Dermis blood vessel endothelial cell (primary cell): ENCODE measurements around the gene FRAS1. TPM values are rescaled to one million over a fixed set of nuclear protein-coding genes. Genes with fewer than 3 reads are reported as not detected.
A peak's percentile ranks its signal among the peaks of the same experiment; 100 is the strongest.
"Not testable (repeated sequence)": the region's sequence is repeated elsewhere in the genome, so short reads cannot be mapped to it uniquely, and the experiment has no call there.

Experiments
- DNase-seq: peaks from one replicate; pipeline ENCODE4 v3.0.0; 2010
- total RNA-seq: library from RNA; depleted of rRNA; stranded (reverse); fragments of >200 nt; gene quantifications from 2 replicates; pipeline ENCODE4 v1.2.3, GENCODE V29; 2014

The FRAS1 gene
- total RNA-seq, 1 donor from 2014 or later, result 0.85 TPM

DNA sequence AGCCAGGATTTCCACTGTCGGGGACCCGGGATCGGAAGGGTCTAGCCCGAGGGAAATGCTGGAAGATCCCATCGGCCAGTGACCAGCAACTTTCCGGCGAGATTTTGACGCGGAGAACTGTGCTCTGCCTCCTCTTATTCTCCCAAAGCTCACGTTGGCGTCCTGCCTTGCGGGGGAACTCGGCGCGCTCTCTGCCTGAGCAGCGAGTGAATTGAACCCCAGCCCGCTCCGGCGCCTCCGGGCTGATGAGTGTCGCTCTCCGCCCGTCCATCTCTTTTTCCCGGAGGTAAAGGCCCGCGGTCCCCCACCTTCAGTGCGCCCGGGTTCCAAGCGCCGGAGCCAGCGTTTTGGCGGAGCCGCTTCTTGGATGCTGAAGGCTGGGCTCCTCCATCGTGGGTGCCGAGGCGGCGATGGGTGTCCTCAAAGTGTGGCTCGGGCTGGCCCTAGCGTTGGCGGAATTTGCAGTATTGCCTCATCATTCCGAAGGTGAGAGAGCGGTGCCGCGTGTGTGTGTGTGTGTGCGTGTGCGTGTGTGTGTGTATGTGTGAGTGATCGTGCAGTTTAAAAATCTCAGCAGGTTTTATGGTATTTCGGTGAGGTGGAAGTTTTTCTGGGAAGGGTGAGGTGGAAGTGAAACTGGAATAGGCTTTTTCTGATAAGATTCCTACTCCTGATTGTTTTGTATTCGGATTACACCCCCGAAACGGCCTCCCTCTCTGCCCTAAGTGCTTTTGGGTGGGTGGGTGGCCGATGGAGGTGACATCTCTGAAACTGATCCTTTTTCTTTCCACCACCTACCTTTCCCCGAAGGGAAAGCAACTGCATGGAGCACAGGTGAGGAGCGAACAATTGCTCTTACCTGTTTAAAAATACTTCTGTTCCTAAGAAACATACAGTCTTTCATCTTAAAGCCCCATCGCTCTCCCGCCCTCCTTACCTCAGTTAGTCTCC lies 752 bp downstream of the FRAS1 start:
- DNase-seq, result peak; percentile 25

DNA sequence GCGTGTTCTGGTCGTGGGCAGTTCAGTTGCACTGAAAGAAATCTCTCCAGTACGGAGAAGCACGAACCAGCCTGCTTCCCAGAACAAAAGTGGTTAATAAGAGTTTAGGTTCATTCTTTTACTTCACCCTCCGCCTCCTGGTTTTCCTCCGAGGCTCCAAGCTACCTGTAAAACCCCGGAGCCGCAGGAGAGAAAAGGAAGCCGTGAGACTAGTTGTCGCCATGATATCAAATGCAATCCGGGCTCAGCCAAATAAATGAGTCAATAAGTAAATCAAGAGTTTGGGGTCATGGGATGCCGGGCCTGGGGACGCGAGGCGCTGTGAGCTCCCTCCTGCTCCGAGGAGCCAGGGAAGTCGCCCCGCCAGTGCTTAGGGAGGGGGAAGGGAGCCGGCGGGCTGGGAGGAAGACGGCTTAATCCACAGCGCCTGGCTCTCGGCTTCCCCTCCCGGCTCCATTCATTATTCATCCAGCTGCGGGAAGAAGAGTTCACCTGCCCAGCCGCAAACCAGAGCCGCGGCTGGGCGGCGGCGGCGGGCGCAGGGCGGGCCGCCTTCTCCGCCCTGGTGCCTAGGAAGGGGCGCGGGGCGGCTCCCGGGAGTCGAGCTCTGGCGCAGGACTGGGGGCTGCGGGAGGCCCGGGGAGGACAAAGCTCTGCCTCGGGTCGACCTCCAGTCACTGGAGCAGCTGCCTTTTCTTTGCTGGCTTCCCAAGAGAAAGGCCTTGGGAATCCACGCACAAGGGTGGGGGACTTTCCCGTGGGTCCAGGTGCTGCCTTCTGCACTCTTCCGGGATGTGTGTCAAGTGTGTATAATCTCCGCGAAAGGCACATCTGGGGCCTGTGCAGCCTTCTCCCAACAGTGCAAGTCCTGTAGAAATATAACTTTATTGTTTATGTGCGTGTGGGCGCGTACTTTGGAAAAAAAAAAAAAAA lies 1.7 kb downstream of the FRAS1 start:
- peak; percentile 42 for DNase-seq

DNA sequence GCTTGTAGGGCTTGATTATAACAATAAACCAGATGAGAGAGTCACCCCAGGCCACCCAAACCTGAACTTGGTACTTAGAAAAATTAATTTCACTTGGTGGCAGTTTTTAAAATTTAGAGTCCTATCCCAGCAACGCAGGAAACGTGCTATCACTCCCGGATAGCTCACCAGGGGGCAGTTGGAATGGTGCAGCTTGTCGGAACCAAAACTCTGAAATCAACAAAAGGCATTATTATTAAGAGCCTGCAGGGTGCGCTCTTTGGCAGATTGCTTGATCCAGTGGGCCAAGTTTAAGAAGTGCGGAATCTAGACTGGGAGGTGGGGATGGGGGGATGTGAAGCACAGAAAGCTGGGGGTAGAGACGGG lies 2.4 kb downstream of the FRAS1 start:
- peak; percentile 75 for DNase-seq

DNA sequence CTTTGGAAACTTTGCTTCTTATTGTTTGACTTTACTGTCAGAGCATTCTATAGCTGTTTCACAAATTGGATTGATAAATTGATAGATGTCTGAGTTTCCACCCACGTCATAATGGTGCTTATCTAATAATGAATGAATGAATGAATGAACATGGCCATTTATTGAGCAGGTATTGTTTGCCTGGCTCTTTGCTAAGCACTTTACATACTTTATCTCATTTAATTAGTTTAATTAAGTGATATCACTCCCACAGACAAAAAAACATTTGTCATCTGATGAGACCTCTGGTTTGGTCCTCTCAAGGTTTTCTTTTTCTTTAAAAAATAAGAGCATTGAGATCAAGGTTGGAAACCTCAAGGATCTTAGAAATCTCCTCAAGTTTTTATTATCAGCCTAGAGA lies 2.8 kb downstream of the FRAS1 start:
- DNase-seq, result no peak

DNA sequence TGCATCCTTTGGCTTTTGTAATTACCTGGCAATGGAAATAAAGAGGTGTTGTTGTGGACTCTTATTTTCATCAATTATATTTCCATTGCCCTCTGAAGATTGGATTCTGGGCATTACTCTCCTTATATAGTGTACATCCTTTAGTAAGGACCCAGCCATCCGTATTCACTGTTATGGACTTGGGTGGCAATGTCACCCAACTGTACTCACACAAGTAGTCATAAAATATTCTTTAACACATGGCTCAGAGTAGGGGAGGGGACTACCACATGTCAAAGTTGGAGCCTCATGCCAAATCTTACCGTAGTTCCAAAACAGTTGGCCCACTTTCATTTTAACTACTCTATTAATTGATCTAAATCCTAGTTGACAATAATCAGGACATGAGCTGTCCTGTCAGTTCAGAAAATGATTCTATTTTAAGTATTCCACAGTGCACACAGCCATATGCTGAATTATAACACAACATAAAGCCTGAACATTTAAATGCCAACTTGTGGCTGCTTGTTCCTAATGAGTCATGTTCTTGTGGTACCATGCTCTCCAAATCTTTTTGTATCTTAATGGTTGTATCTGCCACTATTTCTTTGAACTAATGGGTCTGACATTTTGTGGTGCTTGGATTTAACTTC lies 4.9 kb downstream of the FRAS1 start:
- DNase-seq, result no peak

DNA sequence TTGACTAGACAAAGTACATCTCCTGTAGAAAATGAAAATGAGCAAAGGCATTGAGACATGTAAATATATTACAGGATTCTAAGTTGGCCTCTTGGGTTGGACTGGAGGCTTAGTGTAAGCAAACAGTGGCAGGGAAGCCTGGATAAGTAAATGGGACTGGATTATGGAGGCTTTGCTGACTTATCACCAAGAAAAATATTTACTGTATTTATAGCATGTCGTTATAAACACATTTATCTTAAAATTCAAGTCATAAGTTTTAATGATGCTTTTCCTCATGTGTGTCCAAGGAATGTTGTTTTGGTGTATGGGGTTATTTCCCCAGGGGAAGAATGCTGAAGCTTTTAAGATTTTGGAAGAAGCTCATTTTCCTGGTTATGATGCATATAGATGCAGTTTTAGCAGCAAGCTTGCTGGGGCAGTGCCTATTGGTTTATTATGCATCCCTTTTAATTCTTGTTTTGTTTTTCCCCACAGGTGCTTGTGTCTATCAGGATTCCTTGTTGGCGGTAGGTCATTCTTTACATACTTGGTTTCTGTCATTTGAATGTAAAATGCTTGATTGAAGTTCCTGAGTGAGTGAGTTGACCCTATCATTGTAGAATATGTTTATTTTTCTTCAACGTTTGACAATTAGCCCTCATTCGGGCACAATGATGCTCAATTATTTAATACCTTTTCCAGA lies 8.5 kb downstream of the FRAS1 start:
- DNase-seq, result no peak

DNA sequence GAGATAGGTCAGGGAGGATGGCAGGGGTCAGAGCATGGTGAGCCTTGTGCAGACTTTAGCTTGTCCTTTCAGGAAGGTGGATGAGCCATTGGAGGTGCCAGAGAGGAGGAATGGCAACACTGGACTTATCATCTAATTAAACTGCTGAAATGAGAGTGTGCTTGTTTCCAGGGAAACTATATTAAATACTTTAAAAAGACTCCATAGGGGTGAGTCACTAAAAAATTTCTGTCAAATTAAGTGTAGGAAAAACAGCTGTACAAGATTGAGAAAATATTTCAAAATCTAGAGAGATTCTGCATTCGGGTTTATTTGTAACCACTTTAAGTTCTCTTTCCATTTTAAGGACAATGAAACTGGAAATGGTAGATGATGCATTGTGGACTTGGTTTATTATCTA lies 11.4 kb downstream of the FRAS1 start:
- DNase-seq, result no peak

DNA sequence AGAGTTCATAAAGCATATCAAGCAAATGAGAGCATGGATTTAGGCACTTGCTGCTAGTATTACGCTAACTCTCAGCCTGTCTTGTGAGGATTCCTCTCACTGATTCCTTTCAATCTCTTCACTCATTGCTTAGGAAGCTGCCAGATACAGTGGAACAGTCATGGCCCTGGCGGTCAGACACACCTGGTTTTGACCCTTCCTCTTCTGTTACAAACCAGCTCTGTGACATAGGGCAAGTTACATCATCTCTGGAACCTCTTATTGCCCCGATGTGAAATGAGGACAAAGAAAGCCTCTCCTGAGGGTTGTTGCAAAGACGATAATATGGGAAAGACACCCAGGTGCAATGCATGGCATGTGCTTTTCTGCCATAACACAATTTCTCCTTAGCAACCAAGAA lies 12.2 kb downstream of the FRAS1 start:
- no peak for DNase-seq

DNA sequence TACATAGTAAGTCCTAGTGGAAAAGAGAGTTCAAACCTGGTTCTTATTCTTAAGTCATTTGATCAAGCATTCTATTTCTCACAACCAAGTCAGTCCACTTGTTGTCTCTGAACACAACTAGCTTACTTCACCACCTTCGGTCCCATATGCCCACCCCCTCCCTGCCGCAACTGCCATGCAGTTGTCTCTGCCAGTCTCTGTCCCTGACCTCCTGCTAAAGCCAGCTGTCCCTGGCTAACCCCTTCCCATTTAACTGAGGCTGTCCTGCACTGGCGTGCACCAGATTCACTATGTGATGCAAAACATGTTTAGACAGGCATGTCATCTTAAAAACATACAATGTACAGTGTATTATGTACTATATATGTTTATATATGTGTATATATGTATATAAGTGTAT lies 12.7 kb downstream of the FRAS1 start:
- DNase-seq, result no peak

DNA sequence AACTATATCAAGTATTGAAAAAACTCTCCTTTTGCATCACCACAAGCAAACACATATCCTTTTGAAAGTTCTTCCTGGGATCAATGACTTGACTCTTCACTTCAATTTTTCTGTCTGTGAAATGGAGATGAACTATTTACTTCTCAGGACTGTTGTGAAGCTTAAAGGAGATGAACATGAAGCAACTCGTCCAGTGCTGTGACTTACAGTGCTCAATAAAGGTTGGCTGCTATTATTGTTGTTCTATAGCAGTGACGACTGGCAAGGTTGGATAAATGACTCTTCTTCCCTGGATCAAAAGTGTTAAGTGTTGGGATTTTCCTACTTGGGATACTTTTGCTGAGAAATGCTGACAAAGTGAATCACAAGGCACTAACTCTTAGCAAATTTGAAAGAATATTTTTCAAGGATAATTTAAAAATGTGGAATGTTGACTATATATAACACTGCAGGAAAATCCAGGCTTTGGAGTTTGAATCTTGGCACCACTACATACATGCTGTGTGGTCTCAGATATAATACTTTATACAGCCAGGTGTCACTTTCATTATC lies 13.7 kb downstream of the FRAS1 start:
- DNase-seq, result no peak

DNA sequence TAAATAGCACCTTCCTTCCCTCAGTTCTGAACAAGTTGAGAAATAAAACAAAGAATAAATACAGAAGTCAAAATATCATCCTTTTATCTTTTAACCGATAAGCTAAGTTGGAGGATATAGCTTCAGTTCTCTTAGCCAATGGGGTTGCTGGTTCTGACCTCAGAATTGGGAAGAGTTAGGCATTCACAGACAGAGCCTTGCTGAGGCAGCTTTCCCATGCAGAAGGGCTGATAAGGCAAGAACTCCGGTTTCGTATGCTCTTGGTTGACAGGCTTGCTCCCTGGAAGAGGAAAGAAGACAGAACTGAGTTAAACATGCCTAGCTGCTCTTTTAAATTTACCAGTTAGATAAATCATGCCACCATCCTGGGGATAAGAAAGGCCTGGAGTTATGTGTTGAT lies 17.6 kb downstream of the FRAS1 start:
- DNase-seq, result no peak

DNA sequence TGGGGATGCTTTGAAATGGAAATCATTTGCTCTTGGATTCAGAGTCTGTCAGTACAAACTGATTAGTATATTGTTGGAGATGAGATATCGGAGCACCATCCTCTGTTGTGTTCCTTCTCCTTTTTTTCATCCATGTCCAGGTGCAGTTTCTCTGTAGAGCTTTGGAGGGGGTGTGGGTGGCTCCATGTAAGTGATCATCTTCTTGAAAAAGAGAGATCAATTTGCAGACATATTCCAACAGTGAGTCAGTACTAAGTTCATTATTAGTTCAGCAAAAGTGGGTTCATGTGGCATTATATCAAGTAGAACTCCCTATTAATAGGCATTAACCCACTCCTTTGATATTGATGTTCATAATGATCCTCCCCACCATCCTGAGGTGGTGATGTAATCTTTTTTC lies 18.9 kb downstream of the FRAS1 start:
- DNase-seq, result no peak

DNA sequence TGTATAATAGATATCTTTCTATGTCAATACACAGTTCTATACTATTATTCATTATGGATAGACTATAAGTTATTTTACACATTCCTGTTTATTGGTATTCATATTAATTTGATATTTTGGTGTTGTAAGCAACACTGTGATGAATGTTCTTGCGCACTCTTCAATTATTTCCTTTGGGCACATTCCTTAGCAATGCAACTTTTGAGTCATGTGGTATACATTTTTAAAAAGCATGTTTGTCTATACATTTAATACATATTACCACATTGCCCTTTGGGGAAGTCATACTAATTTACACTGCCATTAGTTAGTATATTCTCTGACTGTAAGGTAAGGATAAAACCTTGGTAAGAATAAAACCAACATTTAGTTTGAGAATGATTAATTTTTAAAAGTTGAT lies 21.0 kb downstream of the FRAS1 start:
- DNase-seq, result no peak

DNA sequence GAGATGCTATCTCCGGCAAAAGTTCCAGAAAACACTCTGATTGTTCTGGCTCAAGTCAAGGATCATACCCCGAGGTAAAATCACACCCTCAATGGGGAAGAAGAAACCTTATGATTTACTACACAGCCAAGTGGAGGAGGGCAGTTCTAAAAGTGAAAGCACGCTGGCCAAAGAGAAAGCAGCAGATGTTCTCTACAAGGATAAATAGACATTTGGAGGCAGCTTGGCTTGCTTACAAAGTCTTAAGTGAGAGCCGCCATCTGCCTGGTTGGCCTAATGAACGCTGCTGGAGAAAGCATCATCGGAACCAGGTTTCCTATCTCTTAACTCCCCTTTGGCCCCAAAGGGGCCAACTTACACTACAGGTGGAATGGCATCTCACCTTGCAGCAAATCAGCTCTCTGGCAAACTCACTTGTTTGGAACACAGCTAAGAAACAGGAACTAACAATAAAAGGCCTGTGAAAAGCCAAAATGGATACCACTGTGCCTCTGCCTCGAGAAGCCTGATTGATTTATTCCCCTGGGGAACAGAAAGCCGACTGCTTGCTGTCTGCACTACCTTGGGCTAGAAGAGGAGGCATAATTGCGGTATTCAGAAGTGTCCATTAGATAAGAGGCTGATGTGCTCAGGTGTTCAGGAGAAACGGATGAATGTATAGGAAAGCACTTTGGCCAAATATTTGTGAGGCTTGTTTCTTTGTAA lies 22.8 kb downstream of the FRAS1 start:
- no peak for DNase-seq

DNA sequence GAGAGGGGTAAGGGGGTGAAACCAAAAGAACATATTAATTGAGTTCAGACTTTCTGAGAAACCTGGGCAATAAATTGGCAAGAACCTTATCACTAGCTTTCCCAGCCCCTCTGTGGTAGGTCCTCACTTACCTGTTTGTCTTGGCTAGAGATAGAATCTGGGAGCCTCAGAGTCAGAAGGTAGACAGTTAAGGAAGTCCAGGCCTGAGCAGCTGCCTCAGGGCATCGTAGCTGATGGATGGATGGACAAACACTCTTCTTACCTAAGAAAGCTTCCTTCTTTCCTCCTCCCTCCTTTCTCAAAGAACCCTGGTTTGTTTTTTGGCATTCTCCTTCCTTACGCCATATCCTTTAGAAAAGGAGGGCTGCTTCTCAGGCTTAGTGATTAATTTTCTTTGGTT lies 24.4 kb downstream of the FRAS1 start:
- DNase-seq, result no peak

DNA sequence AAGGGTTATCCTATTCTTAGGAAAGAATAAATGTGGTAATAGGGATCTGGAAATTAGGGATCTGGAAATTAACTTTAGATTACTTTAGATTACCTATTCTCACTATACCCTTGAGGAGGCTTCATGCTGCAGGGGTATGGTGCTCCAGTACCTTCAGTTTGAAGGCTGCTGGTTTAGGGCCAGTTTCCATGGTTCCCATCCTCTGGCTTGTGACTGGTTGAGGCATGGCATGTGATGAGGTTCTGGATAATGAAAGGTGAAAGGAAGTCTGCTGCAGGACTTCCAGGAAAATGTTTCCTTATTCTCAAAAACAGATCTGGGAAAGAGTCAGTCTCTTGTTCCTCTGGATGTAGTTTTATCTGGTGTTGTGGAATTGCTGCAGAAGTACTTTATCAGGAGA lies 25.9 kb downstream of the FRAS1 start:
- DNase-seq, result no peak

DNA sequence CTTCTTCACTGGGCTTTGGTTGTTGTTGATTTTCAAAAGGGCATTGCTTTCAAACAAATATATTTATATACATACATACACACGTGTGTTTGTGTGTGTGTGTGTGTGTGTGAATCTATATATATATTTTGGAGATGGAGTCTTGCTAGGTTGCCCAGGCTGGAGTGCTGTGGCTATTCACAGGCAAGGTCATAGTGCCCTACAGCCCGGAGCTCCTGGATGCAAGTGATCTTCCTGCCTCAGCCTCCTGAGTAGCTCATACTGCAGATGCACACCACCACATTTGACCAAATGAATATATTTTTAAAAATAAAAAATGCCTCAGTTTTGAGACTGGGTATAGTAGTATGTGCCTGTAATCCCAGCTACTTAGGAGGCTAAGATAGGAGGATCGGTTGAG lies 34.4 kb downstream of the FRAS1 start:
- DNase-seq, result no peak

DNA sequence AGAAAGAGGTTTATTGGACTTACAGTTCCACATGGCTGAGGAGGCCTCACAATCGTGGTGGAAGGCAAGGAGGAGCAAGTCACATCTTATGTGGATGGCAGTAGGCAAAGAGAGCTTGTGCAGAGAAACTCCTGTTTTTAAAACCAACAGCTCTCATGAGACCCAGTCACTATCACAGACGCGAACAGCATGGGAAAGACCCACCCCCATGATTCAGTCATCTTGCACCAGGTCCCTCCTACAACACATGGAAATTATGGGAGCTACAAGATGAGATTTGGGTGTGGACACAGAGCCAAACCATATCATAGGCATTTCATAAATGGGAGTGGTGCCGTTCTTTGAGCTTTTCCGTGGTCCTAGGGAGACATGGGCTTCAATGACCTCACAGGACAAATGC lies 35.2 kb downstream of the FRAS1 start:
- DNase-seq, result not testable (repeated sequence)

DNA sequence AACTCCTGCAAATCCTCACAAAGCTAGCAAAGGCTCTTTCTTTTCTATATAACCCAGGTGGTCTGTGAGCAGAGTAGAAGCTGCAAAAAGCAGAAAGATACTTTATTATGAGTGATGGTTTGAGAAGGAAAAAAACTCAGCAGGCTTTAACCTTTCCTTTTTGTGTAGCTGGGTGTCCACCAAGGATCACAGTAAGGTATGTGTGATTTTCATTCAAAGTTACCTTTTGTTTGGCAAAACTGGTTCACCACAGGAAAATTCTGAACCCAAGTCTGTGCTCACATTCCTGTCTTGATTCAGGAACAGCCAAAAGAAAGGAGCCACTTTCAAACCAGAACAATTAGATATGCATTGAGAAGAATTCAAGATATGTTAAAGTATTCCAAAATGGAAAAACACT lies 35.7 kb downstream of the FRAS1 start:
- DNase-seq, result no peak

DNA sequence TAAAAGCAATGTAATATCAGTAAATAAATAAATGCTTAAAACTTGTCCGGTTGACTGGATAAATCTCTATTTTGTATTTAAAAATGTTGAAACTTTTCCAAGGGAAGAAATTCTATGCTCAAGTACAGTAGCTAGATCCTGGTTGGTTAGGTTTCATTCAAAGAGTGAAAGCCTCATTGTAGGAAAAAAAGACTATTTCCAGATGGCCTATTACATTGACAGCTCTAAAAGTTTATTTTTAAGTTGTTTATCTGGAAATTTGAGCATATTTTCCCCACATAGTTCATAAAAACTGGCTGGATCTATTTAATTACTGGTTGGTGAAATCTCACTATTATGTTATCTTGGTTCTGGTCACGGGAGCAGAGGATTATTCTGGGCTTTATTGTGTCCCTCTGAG lies 38.0 kb downstream of the FRAS1 start:
- no peak for DNase-seq

DNA sequence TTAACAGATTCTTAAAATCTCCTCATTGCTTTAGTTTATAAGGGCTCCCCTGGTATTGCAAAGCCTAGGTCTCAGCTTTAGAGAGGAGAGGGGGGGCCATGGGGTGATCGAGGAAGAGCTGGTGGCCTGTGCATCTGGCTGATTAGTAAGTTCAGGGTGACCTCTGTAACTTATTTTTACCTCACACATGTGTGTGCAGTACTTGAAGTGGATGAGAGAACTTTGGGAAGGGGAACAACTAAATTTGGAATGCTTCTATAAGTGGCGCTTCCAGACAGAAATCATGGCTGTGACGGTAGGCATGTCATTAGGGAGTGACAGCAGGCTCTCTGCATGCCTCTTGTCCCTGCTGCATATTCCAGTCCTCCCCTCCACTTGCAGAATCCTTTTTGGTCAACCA lies 41.9 kb downstream of the FRAS1 start:
- no peak for DNase-seq

DNA sequence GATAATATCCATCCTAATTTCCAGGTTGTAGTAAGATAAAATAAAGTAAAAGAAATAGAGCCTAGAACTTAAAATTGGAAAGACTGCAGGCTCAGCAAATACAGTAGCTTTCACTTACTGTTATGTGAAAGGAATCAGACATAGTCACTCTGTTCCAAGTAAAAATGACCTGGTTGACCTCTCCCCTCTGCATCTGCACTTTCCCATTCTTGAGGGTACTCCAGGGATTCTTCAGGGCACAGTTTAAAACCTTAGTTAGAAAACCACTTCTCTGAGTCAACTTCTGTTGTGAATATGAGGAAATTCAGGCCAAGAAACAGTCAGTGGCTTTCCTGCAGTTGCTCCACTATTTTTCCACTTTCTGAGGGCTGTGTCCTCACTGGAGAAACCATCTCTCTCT lies 42.9 kb downstream of the FRAS1 start:
- no peak for DNase-seq
